ENCODE results near the gene PLCB1. TPM values are rescaled to one million over a fixed set of nuclear protein-coding genes. Genes with fewer than 3 reads are reported as not detected.

PLCB1 gene
- total RNA-seq, 1 experiment from 2014 or later = 4.4 TPM

GRCh38 chr20:8335495-8336195, 203.6 kb downstream of the PLCB1 start:
- TF ChIP-seq, protein P1, sequence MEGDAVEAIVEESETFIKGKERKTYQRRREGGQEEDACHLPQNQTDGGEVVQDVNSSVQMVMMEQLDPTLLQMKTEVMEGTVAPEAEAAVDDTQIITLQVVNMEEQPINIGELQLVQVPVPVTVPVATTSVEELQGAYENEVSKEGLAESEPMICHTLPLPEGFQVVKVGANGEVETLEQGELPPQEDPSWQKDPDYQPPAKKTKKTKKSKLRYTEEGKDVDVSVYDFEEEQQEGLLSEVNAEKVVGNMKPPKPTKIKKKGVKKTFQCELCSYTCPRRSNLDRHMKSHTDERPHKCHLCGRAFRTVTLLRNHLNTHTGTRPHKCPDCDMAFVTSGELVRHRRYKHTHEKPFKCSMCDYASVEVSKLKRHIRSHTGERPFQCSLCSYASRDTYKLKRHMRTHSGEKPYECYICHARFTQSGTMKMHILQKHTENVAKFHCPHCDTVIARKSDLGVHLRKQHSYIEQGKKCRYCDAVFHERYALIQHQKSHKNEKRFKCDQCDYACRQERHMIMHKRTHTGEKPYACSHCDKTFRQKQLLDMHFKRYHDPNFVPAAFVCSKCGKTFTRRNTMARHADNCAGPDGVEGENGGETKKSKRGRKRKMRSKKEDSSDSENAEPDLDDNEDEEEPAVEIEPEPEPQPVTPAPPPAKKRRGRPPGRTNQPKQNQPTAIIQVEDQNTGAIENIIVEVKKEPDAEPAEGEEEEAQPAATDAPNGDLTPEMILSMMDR (conservative IDR thresholded peaks at IDR 0.05; ENCODE audit: low read depth, low read length) = no peak
- TF ChIP-seq EZH2 (IDR thresholded peaks at IDR 0.05; ENCODE audit: low read length, unreplicated experiment) (no peak), EZH2phosphoT487 (IDR thresholded peaks at IDR 0.05; ENCODE audit: borderline replicate concordance, low read length) (no peak)
- no peak overlapping the region for H3K4me2 ChIP-seq (ENCODE audit: low read length)

GRCh38 chr20:8339349-8339748, 207.3 kb downstream of the PLCB1 start:
- H3F3A ChIP-seq (ENCODE audit: low read length, unreplicated experiment) = no peaks in the 10 kb centered on the region

More at GRCh38 chr20:8335495-8336195, 203.6 kb downstream of the PLCB1 start:
- BruUV-seq (replicated peaks) = no TSS peak
- H3K9ac ChIP-seq (ENCODE audit: low read length) = no peak overlapping the region
- no peak overlapping the region for H3K27ac ChIP-seq (ENCODE audit: low read length)
- no peaks in the 10 kb centered on the region for H3K4me1 ChIP-seq (ENCODE audit: insufficient read depth, low read length)
- no peaks in the 10 kb centered on the region for H3F3A ChIP-seq (ENCODE audit: low read length, unreplicated experiment)
- intact Hi-C loops (cut with micrococcal nuclease) = no loop called here
- ChIA-PET POLR2A (ENCODE audit: unreplicated experiment) (no interaction called here), CTCF (no interaction called here)
- H3K9me3 ChIP-seq (ENCODE audit: low read length) = no peaks in the 10 kb centered on the region
- H3K9me2 ChIP-seq (replicated peaks; ENCODE audit: low read length) = no peaks in the 10 kb centered on the region
- no peak overlapping the region for H3K4me3 ChIP-seq (ENCODE audit: low read length)
- DNase-seq = no peak
- no peak for ATAC-seq
- peaks cover 43% of the 10 kb centered on the region for H3K27me3 ChIP-seq (ENCODE audit: low read length)
- no peaks in the 10 kb centered on the region for H3K79me2 ChIP-seq (ENCODE audit: low read length)
- no peak overlapping the region for H2AFZ ChIP-seq (ENCODE audit: low read length)
- no peaks in the 10 kb centered on the region for H4K20me1 ChIP-seq (ENCODE audit: low read length)
- H3K36me3 ChIP-seq (ENCODE audit: low read depth, low read length) = no peaks in the 10 kb centered on the region

GRCh38 chr20:8342391-8342790, 210.3 kb downstream of the PLCB1 start:
- H3K9me2 ChIP-seq (replicated peaks; ENCODE audit: low read length) = no peaks in the 10 kb centered on the region

More at GRCh38 chr20:8339349-8339748, 207.3 kb downstream of the PLCB1 start:
- H3K27ac ChIP-seq (ENCODE audit: low read length) = no peak overlapping the region
- H3K4me1 ChIP-seq (ENCODE audit: insufficient read depth, low read length) = no peaks in the 10 kb centered on the region
- H3K9ac ChIP-seq (ENCODE audit: low read length) = no peak overlapping the region
- no peaks in the 10 kb centered on the region for H3K9me2 ChIP-seq (replicated peaks; ENCODE audit: low read length)
- POLR2A ChIA-PET (ENCODE audit: unreplicated experiment) = no interaction called here
- BruUV-seq (replicated peaks) = no TSS peak
- DNase-seq = no peak
- intact Hi-C loops (cut with micrococcal nuclease) = no loop called here
- TF ChIP-seq EZH2phosphoT487 (IDR thresholded peaks at IDR 0.05; ENCODE audit: borderline replicate concordance, low read length) = no peak
- TF ChIP-seq EZH2 (IDR thresholded peaks at IDR 0.05; ENCODE audit: low read length, unreplicated experiment) = no peak
- TF ChIP-seq, protein P1 (conservative IDR thresholded peaks at IDR 0.05; ENCODE audit: low read depth, low read length) = no peak
- H3K27me3 ChIP-seq (ENCODE audit: low read length) = peaks cover 41% of the 10 kb centered on the region
- no peak overlapping the region for H3K4me3 ChIP-seq (ENCODE audit: low read length)
- no peaks in the 10 kb centered on the region for H3K79me2 ChIP-seq (ENCODE audit: low read length)
- no peak overlapping the region for H3K4me2 ChIP-seq (ENCODE audit: low read length)
- no peaks in the 10 kb centered on the region for H4K20me1 ChIP-seq (ENCODE audit: low read length)
- no peaks in the 10 kb centered on the region for H3K36me3 ChIP-seq (ENCODE audit: low read depth, low read length)
- H3K9me3 ChIP-seq (ENCODE audit: low read length) = no peaks in the 10 kb centered on the region
- ATAC-seq = no peak
- H2AFZ ChIP-seq (ENCODE audit: low read length) = no peak overlapping the region
- CTCF ChIA-PET = no interaction called here

More at GRCh38 chr20:8342391-8342790, 210.3 kb downstream of the PLCB1 start:
- Histone ChIP-seq H3K4me2 (ENCODE audit: low read length) (no peak overlapping the region), H3K4me3 (ENCODE audit: low read length) (no peak overlapping the region), H2AFZ (ENCODE audit: low read length) (no peak overlapping the region), H4K20me1 (ENCODE audit: low read length) (no peaks in the 10 kb centered on the region), H3K36me3 (ENCODE audit: low read depth, low read length) (no peaks in the 10 kb centered on the region), H3K27me3 (ENCODE audit: low read length) (peaks cover 28% of the 10 kb centered on the region), H3K27ac (ENCODE audit: low read length) (no peak overlapping the region), H3K9me3 (ENCODE audit: low read length) (no peaks in the 10 kb centered on the region), H3K9ac (ENCODE audit: low read length) (no peak overlapping the region), H3K79me2 (ENCODE audit: low read length) (no peaks in the 10 kb centered on the region), H3F3A (ENCODE audit: low read length, unreplicated experiment) (no peaks in the 10 kb centered on the region), H3K4me1 (ENCODE audit: insufficient read depth, low read length) (no peaks in the 10 kb centered on the region)
- ChIA-PET POLR2A (ENCODE audit: unreplicated experiment) (no interaction called here), CTCF (no interaction called here)
- no peak for DNase-seq
- no peak for ATAC-seq
- no TSS peak for BruUV-seq (replicated peaks)
- no peak for TF ChIP-seq EZH2 (IDR thresholded peaks at IDR 0.05; ENCODE audit: low read length, unreplicated experiment)
- TF ChIP-seq, protein P1 (conservative IDR thresholded peaks at IDR 0.05; ENCODE audit: low read depth, low read length) = no peak
- TF ChIP-seq EZH2phosphoT487 (IDR thresholded peaks at IDR 0.05; ENCODE audit: borderline replicate concordance, low read length) = no peak
- intact Hi-C loops (cut with micrococcal nuclease) = no loop called here

All from PC-3 (cell line).